ENCODE results near the gene FAM9C. TPM values are rescaled to one million over a fixed set of nuclear protein-coding genes. Genes with fewer than 3 reads are reported as not detected.
A peak's percentile ranks its signal among the peaks of the same experiment; 100 is the strongest.

Gene FAM9C
- total RNA-seq, 1 donor from 2014 or later: 0.16 TPM

GRCh38 chrX:13091111-13091765 is 46.8 kb upstream of the FAM9C start:
- TF ChIP-seq EZH2 (IDR thresholded peaks at IDR 0.05; ENCODE audit: insufficient read depth, low read length) (no peak), CTCF (IDR thresholded peaks at IDR 0.05; ENCODE audit: insufficient read depth, low read depth, low read length) (no peak)
- Mint-ChIP-seq H3K27me3 (ENCODE audit: low read depth, unreplicated experiment) (no peaks in the 10 kb centered on the region), H3K4me1 (ENCODE audit: low read depth, unreplicated experiment) (peaks cover 20% of the 10 kb centered on the region), H3K36me3 (ENCODE audit: low read depth, unreplicated experiment) (no peaks in the 10 kb centered on the region), H3K9me3 (ENCODE audit: unreplicated experiment) (no peaks in the 10 kb centered on the region), H3K27ac (ENCODE audit: unreplicated experiment) (no peak overlapping the region), H3K4me3 (ENCODE audit: unreplicated experiment) (no peak overlapping the region)
- no peak overlapping the region for H2AFZ ChIP-seq (ENCODE audit: low read depth, low read length)
- H3K9ac ChIP-seq (ENCODE audit: low read length): no peak overlapping the region
- FAIRE-seq (peak; percentile 39), DNase-seq (ENCODE audit: low read depth) (no peak)
- H3K79me2 ChIP-seq (ENCODE audit: insufficient read depth, low read length): no peaks in the 10 kb centered on the region
- no peaks in the 10 kb centered on the region for H3K36me3 ChIP-seq (ENCODE audit: insufficient read depth, low read length)
- H3K27ac ChIP-seq (ENCODE audit: low read depth, low read length): no peak overlapping the region
- H4K20me1 ChIP-seq (ENCODE audit: insufficient read depth, low read length): no peaks in the 10 kb centered on the region
- no peaks in the 10 kb centered on the region for H3K9me3 ChIP-seq (ENCODE audit: insufficient read depth, low read depth, low read length)
- peaks cover 8% of the 10 kb centered on the region for H3K4me1 ChIP-seq (ENCODE audit: insufficient read depth, low read length)
- no peak overlapping the region for H3K4me2 ChIP-seq (ENCODE audit: low read length)
- no peaks in the 10 kb centered on the region for H3K27me3 ChIP-seq (ENCODE audit: insufficient read depth, low read length)
- H3K4me3 ChIP-seq (ENCODE audit: insufficient read depth, low read depth, low read length): no peak overlapping the region

- no peaks in the 10 kb centered on the region for H3K36me3 ChIP-seq (ENCODE audit: insufficient read depth, low read length)
- no peak overlapping the region for H3K9ac ChIP-seq (ENCODE audit: low read length)
- no peak overlapping the region for H3K27ac ChIP-seq (ENCODE audit: low read depth, low read length)
- Mint-ChIP-seq H3K36me3 (ENCODE audit: low read depth, unreplicated experiment) (no peaks in the 10 kb centered on the region), H3K4me3 (ENCODE audit: unreplicated experiment) (no peak overlapping the region), H3K27me3 (ENCODE audit: low read depth, unreplicated experiment) (no peaks in the 10 kb centered on the region), H3K9me3 (ENCODE audit: unreplicated experiment) (no peaks in the 10 kb centered on the region), H3K27ac (ENCODE audit: unreplicated experiment) (no peak overlapping the region), H3K4me1 (ENCODE audit: low read depth, unreplicated experiment) (peaks cover 17% of the 10 kb centered on the region)
- H3K79me2 ChIP-seq (ENCODE audit: insufficient read depth, low read length): no peaks in the 10 kb centered on the region
- H3K27me3 ChIP-seq (ENCODE audit: insufficient read depth, low read length): no peaks in the 10 kb centered on the region
- no peak overlapping the region for H3K4me2 ChIP-seq (ENCODE audit: low read length)
- TF ChIP-seq EZH2 (IDR thresholded peaks at IDR 0.05; ENCODE audit: insufficient read depth, low read length) (no peak), CTCF (IDR thresholded peaks at IDR 0.05; ENCODE audit: insufficient read depth, low read depth, low read length) (no peak)
- H4K20me1 ChIP-seq (ENCODE audit: insufficient read depth, low read length): no peaks in the 10 kb centered on the region
- H2AFZ ChIP-seq (ENCODE audit: low read depth, low read length): no peak overlapping the region
- no peaks in the 10 kb centered on the region for H3K9me3 ChIP-seq (ENCODE audit: insufficient read depth, low read depth, low read length)
- peaks cover 8% of the 10 kb centered on the region for H3K4me1 ChIP-seq (ENCODE audit: insufficient read depth, low read length)
- H3K4me3 ChIP-seq (ENCODE audit: insufficient read depth, low read depth, low read length): no peak overlapping the region
- DNase-seq (ENCODE audit: low read depth): no peak
- peak; percentile 47 for FAIRE-seq
Observed at GRCh38 chrX:13090339-13091110, 46.1 kb upstream of the FAM9C start.

- Histone ChIP-seq H3K4me1 (ENCODE audit: insufficient read depth, low read length) (peaks cover 8% of the 10 kb centered on the region), H2AFZ (ENCODE audit: low read depth, low read length) (no peak overlapping the region), H4K20me1 (ENCODE audit: insufficient read depth, low read length) (no peaks in the 10 kb centered on the region), H3K4me3 (ENCODE audit: insufficient read depth, low read depth, low read length) (no peak overlapping the region), H3K9me3 (ENCODE audit: insufficient read depth, low read depth, low read length) (no peaks in the 10 kb centered on the region), H3K79me2 (ENCODE audit: insufficient read depth, low read length) (no peaks in the 10 kb centered on the region), H3K36me3 (ENCODE audit: insufficient read depth, low read length) (no peaks in the 10 kb centered on the region), H3K27ac (ENCODE audit: low read depth, low read length) (no peak overlapping the region), H3K27me3 (ENCODE audit: insufficient read depth, low read length) (no peaks in the 10 kb centered on the region), H3K9ac (ENCODE audit: low read length) (no peak overlapping the region), H3K4me2 (ENCODE audit: low read length) (no peak overlapping the region)
- DNase-seq (ENCODE audit: low read depth) (no peak), FAIRE-seq (no peak)
- TF ChIP-seq CTCF (IDR thresholded peaks at IDR 0.05; ENCODE audit: insufficient read depth, low read depth, low read length) (no peak), EZH2 (IDR thresholded peaks at IDR 0.05; ENCODE audit: insufficient read depth, low read length) (no peak)
- no peak overlapping the region for H3K4me3 Mint-ChIP-seq (ENCODE audit: unreplicated experiment)
- H3K27ac Mint-ChIP-seq (ENCODE audit: unreplicated experiment): no peak overlapping the region
- H3K27me3 Mint-ChIP-seq (ENCODE audit: low read depth, unreplicated experiment): no peaks in the 10 kb centered on the region
- no peaks in the 10 kb centered on the region for H3K9me3 Mint-ChIP-seq (ENCODE audit: unreplicated experiment)
- H3K4me1 Mint-ChIP-seq (ENCODE audit: low read depth, unreplicated experiment): peaks cover 15% of the 10 kb centered on the region
- H3K36me3 Mint-ChIP-seq (ENCODE audit: low read depth, unreplicated experiment): no peaks in the 10 kb centered on the region
Observed at GRCh38 chrX:13090027-13090338, 45.6 kb upstream of the FAM9C start.

Data from astrocyte (in vitro differentiated cells and primary cell).